OCI-LY3 (cell line): ENCODE results near the gene TLR3.

Experiments
- CTCF ChIP-seq: fragments of 200-600, 300-600 bp; sonication (generic); IDR thresholded peaks from 2 replicates; pipeline ENCODE4 v1.5.1; 2014; ENCODE audit warnings: antibody characterized with exemption, low read length, low read depth
- EZH2phosphoT487 ChIP-seq: fragments of 200-600 bp; shearing (Covaris generic); IDR thresholded peaks from 2 replicates; pipeline ENCODE4 v1.6.1; 2018; ENCODE audit warnings: antibody characterized with exemption, mixed run types, low read depth

- TF ChIP-seq CTCF (no peak), EZH2phosphoT487 (no peak)
Measured at GRCh38 chr4:186134257-186134656, 65.3 kb downstream of the TLR3 start.
